ENCODE measurements around the gene RRP7A.
"Not testable (repeated sequence)": the region's sequence is repeated elsewhere in the genome, so short reads cannot be mapped to it uniquely, and the experiment has no call there.

Gene RRP7A

DNA sequence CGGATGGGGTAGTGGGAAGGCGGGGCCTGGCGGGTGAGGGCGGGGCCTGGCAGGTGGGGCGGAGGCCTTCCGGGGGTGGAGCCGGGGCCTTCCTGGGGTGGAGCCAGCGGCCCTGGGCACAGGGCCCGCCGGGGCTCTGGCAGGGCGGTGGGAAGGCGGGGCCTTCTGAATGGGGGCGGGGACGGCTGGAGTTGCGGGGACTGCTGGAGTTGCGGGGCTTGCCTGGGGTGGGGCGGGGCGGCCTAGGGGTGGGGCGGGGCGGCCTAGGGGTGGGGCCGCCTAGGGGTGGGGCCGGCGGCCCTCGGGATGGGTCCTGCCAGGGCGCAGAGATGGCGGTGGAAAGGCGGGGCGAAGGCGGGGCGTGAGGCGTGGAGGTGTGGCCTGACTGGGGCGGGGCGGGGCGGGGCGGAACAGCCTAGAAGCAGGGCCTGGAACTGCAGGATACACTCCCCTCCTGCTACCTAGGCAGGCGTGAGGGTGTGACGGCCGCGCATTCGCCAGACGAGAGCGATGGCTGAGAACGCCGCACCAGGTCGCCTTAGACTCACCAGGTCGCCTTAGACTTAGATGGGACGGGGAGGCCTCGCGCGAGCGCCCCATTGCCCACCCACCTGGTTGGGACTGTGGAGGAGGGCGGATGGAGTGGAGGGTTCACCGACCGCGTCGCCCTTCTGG is 19.3 kb downstream of the RRP7A start:
- Histone ChIP-seq H3K27ac (ENCODE audit: insufficient read depth, low read depth, low read length, poor library complexity, severe bottlenecking) (no peak overlapping the region), H3K9me3 (ENCODE audit: control insufficient read depth, low read length) (no peaks in the 10 kb centered on the region), H3K4me1 (ENCODE audit: control insufficient read depth, insufficient read depth, low read length) (no peaks in the 10 kb centered on the region), H3K27me3 (ENCODE audit: control insufficient read depth, insufficient read depth, low read length, poor library complexity, severe bottlenecking) (no peaks in the 10 kb centered on the region), H3K4me3 (ENCODE audit: insufficient read depth, low read depth, low read length) (no peak overlapping the region), H3K36me3 (ENCODE audit: control insufficient read depth, insufficient read depth, low read length) (no peaks in the 10 kb centered on the region)
- 84 to 88% methylated on average over 56 of the region's 56 CpGs for WGBS, 2 experiments

- not testable (repeated sequence) for H3K4me1 ChIP-seq (ENCODE audit: control insufficient read depth, insufficient read depth, low read length); H3K27me3 ChIP-seq (ENCODE audit: control insufficient read depth, insufficient read depth, low read length, poor library complexity, severe bottlenecking); H3K36me3 ChIP-seq (ENCODE audit: control insufficient read depth, insufficient read depth, low read length); H3K4me3 ChIP-seq (ENCODE audit: insufficient read depth, low read depth, low read length); H3K9me3 ChIP-seq (ENCODE audit: control insufficient read depth, low read length); H3K27ac ChIP-seq (ENCODE audit: insufficient read depth, low read depth, low read length, poor library complexity, severe bottlenecking)
- WGBS, 2 experiments: 94% methylated on average over 15 of the region's 15 CpGs
These were observed 19.8 kb downstream of the RRP7A start for GRCh38 chr22:42499773-42500160.

DNA sequence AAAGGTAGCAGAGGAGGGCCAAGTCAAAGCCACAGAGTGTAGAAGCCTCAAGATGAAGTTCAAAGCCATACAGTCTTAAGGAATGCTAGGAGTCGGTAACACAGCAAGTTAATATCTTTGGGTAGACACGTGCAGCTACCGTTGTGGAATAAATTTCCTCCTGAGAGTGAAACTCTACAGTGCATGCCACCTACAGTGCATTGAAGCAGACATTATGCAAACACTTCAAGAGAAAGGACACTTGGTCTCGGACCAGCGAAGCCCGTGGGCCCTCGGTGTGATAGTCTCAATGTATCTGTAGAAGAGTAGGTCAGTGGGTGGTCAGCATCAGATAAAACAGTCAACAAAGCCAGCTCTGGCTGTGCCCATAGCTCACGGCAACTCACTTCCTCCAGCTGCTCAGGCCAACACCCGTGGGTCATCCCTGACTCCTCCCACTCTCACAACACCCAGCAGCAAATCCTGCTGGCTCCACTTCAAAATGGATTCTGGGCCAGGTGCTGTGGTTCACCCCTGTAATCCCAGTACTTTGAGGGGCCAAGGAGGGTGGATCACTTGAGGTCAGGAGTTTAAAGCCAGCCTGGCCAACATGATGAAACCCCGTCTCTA is 24.0 kb downstream of the RRP7A start:
- H3K36me3 ChIP-seq (ENCODE audit: control insufficient read depth, insufficient read depth, low read length); H3K27me3 ChIP-seq (ENCODE audit: control insufficient read depth, insufficient read depth, low read length, poor library complexity, severe bottlenecking); H3K4me3 ChIP-seq (ENCODE audit: insufficient read depth, low read depth, low read length); H3K9me3 ChIP-seq (ENCODE audit: control insufficient read depth, low read length); H3K4me1 ChIP-seq (ENCODE audit: control insufficient read depth, insufficient read depth, low read length); H3K27ac ChIP-seq (ENCODE audit: insufficient read depth, low read depth, low read length, poor library complexity, severe bottlenecking): not testable (repeated sequence)
- 68 to 71% methylated on average over 10 of the region's 10 CpGs for WGBS, 2 experiments

DNA sequence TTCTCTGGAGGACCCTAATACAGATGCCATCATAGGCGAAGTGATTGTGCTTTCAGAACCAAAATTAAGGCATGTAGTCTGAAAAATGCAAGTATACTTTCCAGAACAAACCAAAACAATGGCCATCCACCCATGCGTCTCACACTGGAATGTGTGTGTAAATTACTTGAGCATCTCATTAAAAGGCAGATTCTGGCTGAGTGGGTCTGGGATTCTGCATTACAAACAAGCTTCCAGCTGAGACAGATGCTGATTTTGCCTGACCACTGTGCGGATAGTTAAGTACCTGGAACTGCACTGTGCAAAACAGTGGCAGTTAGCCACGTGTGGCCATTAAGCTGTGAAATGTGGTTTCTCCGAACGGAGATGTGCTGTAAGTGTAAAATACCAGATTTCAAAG is 26.2 kb downstream of the RRP7A start:
- Histone ChIP-seq H3K4me3 (ENCODE audit: insufficient read depth, low read depth, low read length) (no peak overlapping the region), H3K36me3 (ENCODE audit: control insufficient read depth, insufficient read depth, low read length) (no peaks in the 10 kb centered on the region), H3K27ac (ENCODE audit: insufficient read depth, low read depth, low read length, poor library complexity, severe bottlenecking) (no peak overlapping the region), H3K9me3 (ENCODE audit: control insufficient read depth, low read length) (no peaks in the 10 kb centered on the region), H3K27me3 (ENCODE audit: control insufficient read depth, insufficient read depth, low read length, poor library complexity, severe bottlenecking) (no peaks in the 10 kb centered on the region), H3K4me1 (ENCODE audit: control insufficient read depth, insufficient read depth, low read length) (no peaks in the 10 kb centered on the region)
- WGBS, 2 experiments: 65 to 66% methylated on average over 6 of the region's 6 CpGs

DNA sequence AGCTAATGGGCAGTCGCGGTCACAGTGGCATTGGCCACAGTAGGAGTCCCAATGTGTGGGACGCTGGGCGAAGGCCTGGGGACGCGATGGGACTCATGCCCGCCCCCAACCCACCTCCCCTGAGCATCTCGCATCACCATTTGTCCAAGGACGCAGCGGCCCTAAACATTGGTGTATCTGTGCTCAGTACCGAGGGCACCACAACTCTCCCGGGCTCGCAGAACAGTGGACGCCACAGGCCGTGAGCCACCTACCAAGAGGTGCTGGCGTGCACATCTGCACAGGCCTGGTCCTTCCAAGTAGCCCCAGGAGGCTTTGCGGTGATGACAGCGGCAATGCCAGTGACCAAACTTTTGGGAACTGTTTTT is 27.3 kb downstream of the RRP7A start:
- Histone ChIP-seq H3K27ac (ENCODE audit: insufficient read depth, low read depth, low read length, poor library complexity, severe bottlenecking) (no peak overlapping the region), H3K27me3 (ENCODE audit: control insufficient read depth, insufficient read depth, low read length, poor library complexity, severe bottlenecking) (no peaks in the 10 kb centered on the region), H3K9me3 (ENCODE audit: control insufficient read depth, low read length) (no peaks in the 10 kb centered on the region), H3K4me1 (ENCODE audit: control insufficient read depth, insufficient read depth, low read length) (no peaks in the 10 kb centered on the region), H3K36me3 (ENCODE audit: control insufficient read depth, insufficient read depth, low read length) (no peaks in the 10 kb centered on the region), H3K4me3 (ENCODE audit: insufficient read depth, low read depth, low read length) (no peak overlapping the region)
- 95 to 96% methylated on average over 18 of the region's 18 CpGs for WGBS, 2 experiments

- 12 to 19% methylated on average over 5 of the region's 8 CpGs for WGBS, 2 experiments
- H3K36me3 ChIP-seq (ENCODE audit: control insufficient read depth, insufficient read depth, low read length): no peaks in the 10 kb centered on the region
These were observed 29.3 kb downstream of the RRP7A start for GRCh38 chr22:42490243-42490832.

DNA sequence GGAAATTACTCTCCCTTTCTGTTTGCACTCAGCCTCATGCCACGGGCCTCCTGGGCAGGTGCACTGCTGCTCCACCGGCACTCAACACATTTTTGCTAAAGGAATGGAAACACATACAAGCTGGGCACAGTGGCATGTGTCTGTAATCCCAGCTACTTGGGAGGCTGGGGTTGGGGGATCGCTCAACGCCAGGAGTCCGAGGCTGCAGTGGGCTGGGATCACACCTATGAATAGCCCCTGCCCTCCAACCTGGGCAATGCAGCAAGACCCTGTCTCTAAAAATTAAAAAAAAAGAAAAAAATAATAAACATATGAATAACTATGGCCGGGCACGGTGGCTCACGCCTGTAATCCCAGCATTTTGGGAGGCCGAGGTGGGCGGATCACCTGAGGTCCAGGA is 30.6 kb downstream of the RRP7A start:
- Histone ChIP-seq H3K4me1 (ENCODE audit: control insufficient read depth, insufficient read depth, low read length) (no peaks in the 10 kb centered on the region), H3K27ac (ENCODE audit: insufficient read depth, low read depth, low read length, poor library complexity, severe bottlenecking) (no peak overlapping the region), H3K27me3 (ENCODE audit: control insufficient read depth, insufficient read depth, low read length, poor library complexity, severe bottlenecking) (no peaks in the 10 kb centered on the region), H3K36me3 (ENCODE audit: control insufficient read depth, insufficient read depth, low read length) (no peaks in the 10 kb centered on the region), H3K4me3 (ENCODE audit: insufficient read depth, low read depth, low read length) (no peak overlapping the region), H3K9me3 (ENCODE audit: control insufficient read depth, low read length) (no peaks in the 10 kb centered on the region)
- 93 to 94% methylated on average over 10 of the region's 10 CpGs for WGBS, 2 experiments

More at GRCh38 chr22:42490243-42490832, 29.3 kb downstream of the RRP7A start:
- Histone ChIP-seq H3K4me1 (ENCODE audit: control insufficient read depth, insufficient read depth, low read length) (no peaks in the 10 kb centered on the region), H3K4me3 (ENCODE audit: insufficient read depth, low read depth, low read length) (no peak overlapping the region), H3K27ac (ENCODE audit: insufficient read depth, low read depth, low read length, poor library complexity, severe bottlenecking) (no peak overlapping the region), H3K9me3 (ENCODE audit: control insufficient read depth, low read length) (no peaks in the 10 kb centered on the region), H3K27me3 (ENCODE audit: control insufficient read depth, insufficient read depth, low read length, poor library complexity, severe bottlenecking) (no peaks in the 10 kb centered on the region)

DNA sequence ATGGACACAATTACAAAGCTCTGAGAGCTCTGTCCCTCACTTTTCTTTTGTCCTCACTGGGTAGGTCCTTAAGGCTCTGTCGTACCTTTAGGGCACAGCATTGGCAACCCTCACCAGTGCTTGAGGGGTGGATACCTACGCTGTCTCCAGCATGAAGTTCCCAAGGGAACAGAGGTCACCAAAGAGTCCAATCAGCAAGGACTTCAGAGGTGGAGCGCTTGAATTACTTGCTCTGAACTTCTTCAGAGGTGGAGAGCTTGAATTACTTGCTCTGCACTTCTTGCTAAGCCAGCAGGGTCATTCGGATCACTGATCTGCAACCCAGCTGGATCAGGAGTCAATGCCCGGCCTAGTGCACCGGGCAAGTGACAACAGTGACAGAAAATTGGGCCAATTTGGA is 35.1 kb downstream of the RRP7A start:
- H3K27ac ChIP-seq (ENCODE audit: insufficient read depth, low read depth, low read length, poor library complexity, severe bottlenecking): no peak overlapping the region
- H3K27me3 ChIP-seq (ENCODE audit: control insufficient read depth, insufficient read depth, low read length, poor library complexity, severe bottlenecking): no peaks in the 10 kb centered on the region
- H3K9me3 ChIP-seq (ENCODE audit: control insufficient read depth, low read length): no peaks in the 10 kb centered on the region
- no peak overlapping the region for H3K4me3 ChIP-seq (ENCODE audit: insufficient read depth, low read depth, low read length)
- H3K4me1 ChIP-seq (ENCODE audit: control insufficient read depth, insufficient read depth, low read length): no peaks in the 10 kb centered on the region
- 90 to 92% methylated on average over 6 of the region's 6 CpGs for WGBS, 2 experiments
- H3K36me3 ChIP-seq (ENCODE audit: control insufficient read depth, insufficient read depth, low read length): no peaks in the 10 kb centered on the region

DNA sequence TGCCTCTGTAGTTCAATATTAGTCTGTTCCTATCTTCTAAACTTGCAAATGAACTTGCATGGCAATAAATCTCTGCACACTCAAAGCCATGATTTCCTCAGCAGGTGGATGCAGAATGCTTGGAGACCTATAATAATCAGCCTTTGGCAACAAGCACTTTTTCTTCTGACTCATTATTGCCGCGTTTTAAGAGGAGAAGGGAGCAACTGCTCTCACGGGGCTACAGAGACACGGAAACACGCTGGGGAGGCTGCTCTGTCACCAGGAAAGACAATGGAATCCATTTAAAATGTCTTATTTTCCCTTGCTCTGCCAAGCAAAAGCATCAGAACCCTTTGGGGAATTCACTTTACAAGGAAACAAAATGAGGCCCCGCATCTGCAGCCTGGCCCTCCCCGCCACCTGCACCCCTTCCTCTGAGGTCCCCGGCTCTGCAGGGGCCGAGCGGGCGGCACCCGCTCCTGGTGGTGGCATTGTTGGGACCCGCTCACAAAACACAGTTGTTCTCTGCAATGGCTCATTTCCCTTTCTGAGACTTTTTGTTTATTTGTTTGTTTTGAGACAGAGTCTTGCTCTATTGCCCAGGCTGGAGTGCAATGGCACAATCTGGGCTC is 35.9 kb downstream of the RRP7A start:
- WGBS, 2 experiments: 100% methylated on average over 1 of the region's 13 CpGs; no CpG with 5 or more reads in 1 of the 2 experiments
- not testable (repeated sequence) for H3K27me3 ChIP-seq (ENCODE audit: control insufficient read depth, insufficient read depth, low read length, poor library complexity, severe bottlenecking); H3K4me3 ChIP-seq (ENCODE audit: insufficient read depth, low read depth, low read length); H3K27ac ChIP-seq (ENCODE audit: insufficient read depth, low read depth, low read length, poor library complexity, severe bottlenecking); H3K4me1 ChIP-seq (ENCODE audit: control insufficient read depth, insufficient read depth, low read length); H3K36me3 ChIP-seq (ENCODE audit: control insufficient read depth, insufficient read depth, low read length); H3K9me3 ChIP-seq (ENCODE audit: control insufficient read depth, low read length)

GRCh38 chr22:42475122-42475521 is 44.5 kb downstream of the RRP7A start:
- Histone ChIP-seq H3K27ac (ENCODE audit: insufficient read depth, low read depth, low read length, poor library complexity, severe bottlenecking) (no peak overlapping the region), H3K36me3 (ENCODE audit: control insufficient read depth, insufficient read depth, low read length) (no peaks in the 10 kb centered on the region), H3K4me3 (ENCODE audit: insufficient read depth, low read depth, low read length) (no peak overlapping the region), H3K9me3 (ENCODE audit: control insufficient read depth, low read length) (no peaks in the 10 kb centered on the region), H3K27me3 (ENCODE audit: control insufficient read depth, insufficient read depth, low read length, poor library complexity, severe bottlenecking) (no peaks in the 10 kb centered on the region), H3K4me1 (ENCODE audit: control insufficient read depth, insufficient read depth, low read length) (no peaks in the 10 kb centered on the region)
- WGBS, 2 experiments: 93 to 95% methylated on average over 2 of the region's 2 CpGs

Measured in ectodermal cell (in vitro differentiated cells).